Measurements from ENCODE around the gene RALA.

The RALA gene

DNA sequence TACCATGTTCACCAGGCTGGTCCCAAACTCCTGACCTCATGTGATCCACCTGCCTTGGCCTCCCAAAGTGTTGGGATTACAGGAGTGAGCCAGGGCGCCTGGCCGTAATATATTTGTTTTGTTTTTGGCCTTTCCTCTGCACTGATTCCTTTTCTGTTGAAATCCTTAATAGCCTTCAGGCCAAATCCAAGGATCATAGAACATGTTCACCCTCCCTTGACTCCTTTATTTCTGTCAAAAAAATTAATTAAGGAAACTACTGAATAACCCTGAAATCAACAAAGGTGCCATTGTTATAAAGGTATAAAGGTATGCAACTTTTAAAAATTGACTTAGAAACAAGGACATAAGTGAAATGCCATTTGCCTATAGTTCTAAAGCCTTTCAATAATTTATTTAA is 15.5 kb upstream of the RALA start:
- Mint-ChIP-seq H3K27ac (no peak overlapping the region), H3K36me3 (ENCODE audit: low read depth) (peaks cover 4% of the 10 kb centered on the region), H3K27me3 (ENCODE audit: low read depth, poor library complexity) (peaks cover 43% of the 10 kb centered on the region), H3K9me3 (peaks cover 5% of the 10 kb centered on the region), H3K4me1 (peaks cover 12% of the 10 kb centered on the region), H3K4me3 (no peak overlapping the region)
- DNase-seq = no peak
- TF ChIP-seq, protein P1, sequence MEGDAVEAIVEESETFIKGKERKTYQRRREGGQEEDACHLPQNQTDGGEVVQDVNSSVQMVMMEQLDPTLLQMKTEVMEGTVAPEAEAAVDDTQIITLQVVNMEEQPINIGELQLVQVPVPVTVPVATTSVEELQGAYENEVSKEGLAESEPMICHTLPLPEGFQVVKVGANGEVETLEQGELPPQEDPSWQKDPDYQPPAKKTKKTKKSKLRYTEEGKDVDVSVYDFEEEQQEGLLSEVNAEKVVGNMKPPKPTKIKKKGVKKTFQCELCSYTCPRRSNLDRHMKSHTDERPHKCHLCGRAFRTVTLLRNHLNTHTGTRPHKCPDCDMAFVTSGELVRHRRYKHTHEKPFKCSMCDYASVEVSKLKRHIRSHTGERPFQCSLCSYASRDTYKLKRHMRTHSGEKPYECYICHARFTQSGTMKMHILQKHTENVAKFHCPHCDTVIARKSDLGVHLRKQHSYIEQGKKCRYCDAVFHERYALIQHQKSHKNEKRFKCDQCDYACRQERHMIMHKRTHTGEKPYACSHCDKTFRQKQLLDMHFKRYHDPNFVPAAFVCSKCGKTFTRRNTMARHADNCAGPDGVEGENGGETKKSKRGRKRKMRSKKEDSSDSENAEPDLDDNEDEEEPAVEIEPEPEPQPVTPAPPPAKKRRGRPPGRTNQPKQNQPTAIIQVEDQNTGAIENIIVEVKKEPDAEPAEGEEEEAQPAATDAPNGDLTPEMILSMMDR (IDR thresholded peaks at IDR 0.05) = no peak

DNA sequence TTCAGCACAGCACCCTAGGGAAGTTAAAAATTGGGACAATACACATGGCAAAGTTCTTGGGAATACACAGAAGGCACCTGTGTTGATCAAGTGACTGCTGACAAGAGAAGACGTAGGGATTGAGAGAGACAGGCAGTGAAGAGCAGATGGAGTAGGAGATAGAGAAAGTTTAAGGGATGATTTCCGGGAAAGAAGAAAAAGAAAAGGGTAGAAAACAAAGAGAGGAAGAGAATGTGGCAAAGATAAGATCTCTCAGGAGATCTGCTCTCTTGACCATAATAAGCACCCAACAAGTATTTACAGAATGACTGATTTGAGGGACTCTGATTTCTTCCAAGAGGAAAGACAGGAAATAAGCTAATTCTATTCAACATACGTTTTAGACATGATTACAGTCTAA is 15.1 kb upstream of the RALA start:
- no peak for DNase-seq
- H3K36me3 Mint-ChIP-seq (ENCODE audit: low read depth) = peaks cover 4% of the 10 kb centered on the region
- TF ChIP-seq, protein P1 (IDR thresholded peaks at IDR 0.05) = no peak
- no peak overlapping the region for H3K27ac Mint-ChIP-seq
- no peak overlapping the region for H3K4me3 Mint-ChIP-seq
- peaks cover 12% of the 10 kb centered on the region for H3K4me1 Mint-ChIP-seq
- peaks cover 5% of the 10 kb centered on the region for H3K9me3 Mint-ChIP-seq
- H3K27me3 Mint-ChIP-seq (ENCODE audit: low read depth, poor library complexity) = peaks cover 43% of the 10 kb centered on the region

DNA sequence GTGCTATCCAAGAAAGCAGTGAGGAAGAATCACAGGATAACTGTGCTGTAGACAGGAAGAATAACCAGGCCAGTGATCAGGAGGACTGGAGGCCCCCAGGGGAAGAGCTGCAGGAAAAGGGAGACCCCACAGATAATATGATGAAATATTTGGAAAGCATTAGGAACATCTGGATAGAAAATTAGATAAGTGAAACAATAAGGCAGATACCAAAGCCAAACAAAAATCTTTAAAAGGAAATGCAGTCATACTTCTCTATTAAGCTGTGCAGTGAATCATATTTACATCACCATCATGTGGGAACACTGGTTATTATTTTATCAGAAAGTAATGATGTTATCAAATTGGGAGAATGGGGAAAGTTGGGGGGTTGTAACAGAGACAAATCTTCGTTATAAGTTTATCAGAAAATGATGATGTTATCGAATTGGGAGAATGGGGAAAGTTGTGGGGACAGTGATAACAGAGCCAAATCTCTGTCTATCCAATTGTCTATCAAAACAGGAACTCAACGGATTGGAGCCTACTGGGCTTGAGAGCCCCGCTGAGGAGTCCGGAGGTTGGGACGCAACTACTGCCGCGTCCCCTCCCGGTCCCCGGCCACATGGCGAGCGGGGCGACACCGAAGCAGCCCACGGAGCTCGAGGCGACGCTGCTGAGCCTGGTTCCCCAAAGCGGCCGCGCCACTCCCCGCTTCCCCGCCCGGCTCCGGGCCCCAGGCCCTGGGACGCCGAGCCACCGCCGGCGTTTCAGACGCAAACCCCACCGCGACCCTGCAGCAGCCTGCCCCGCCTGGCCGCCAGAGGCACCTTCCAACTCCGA is 14.0 kb upstream of the RALA start:
- Mint-ChIP-seq H3K36me3 (ENCODE audit: low read depth) (peaks cover 4% of the 10 kb centered on the region), H3K4me3 (peak overlapping the region; percentile 70), H3K9me3 (peaks cover 5% of the 10 kb centered on the region), H3K27ac (no peak overlapping the region), H3K4me1 (peaks cover 16% of the 10 kb centered on the region), H3K27me3 (ENCODE audit: low read depth, poor library complexity) (peaks cover 46% of the 10 kb centered on the region)
- DNase-seq = peak; percentile 60
- TF ChIP-seq, protein P1 (IDR thresholded peaks at IDR 0.05) = peak; percentile 24

GRCh38 chr7:39609935-39610263 is 13.5 kb upstream of the RALA start:
- Mint-ChIP-seq H3K4me1 (peaks cover 16% of the 10 kb centered on the region), H3K4me3 (peak overlapping the region; percentile 67), H3K36me3 (ENCODE audit: low read depth) (peaks cover 4% of the 10 kb centered on the region), H3K27me3 (ENCODE audit: low read depth, poor library complexity) (peaks cover 47% of the 10 kb centered on the region), H3K27ac (peak overlapping the region; percentile 2), H3K9me3 (peaks cover 5% of the 10 kb centered on the region)
- TF ChIP-seq, protein P1 (IDR thresholded peaks at IDR 0.05) = no peak
- no peak for DNase-seq

GRCh38 chr7:39613577-39613976 is 9.8 kb upstream of the RALA start:
- no peak overlapping the region for H3K27ac Mint-ChIP-seq
- H3K9me3 Mint-ChIP-seq = no peaks in the 10 kb centered on the region
- no peak for DNase-seq
- H3K4me1 Mint-ChIP-seq = peaks cover 16% of the 10 kb centered on the region
- TF ChIP-seq, protein P1 (IDR thresholded peaks at IDR 0.05) = no peak
- peaks cover 39% of the 10 kb centered on the region for H3K27me3 Mint-ChIP-seq (ENCODE audit: low read depth, poor library complexity)
- peaks cover 4% of the 10 kb centered on the region for H3K36me3 Mint-ChIP-seq (ENCODE audit: low read depth)
- no peak overlapping the region for H3K4me3 Mint-ChIP-seq

GRCh38 chr7:39614299-39614698 is 9.1 kb upstream of the RALA start:
- Mint-ChIP-seq H3K27ac (no peak overlapping the region), H3K4me1 (peaks cover 10% of the 10 kb centered on the region), H3K36me3 (ENCODE audit: low read depth) (peaks cover 4% of the 10 kb centered on the region), H3K4me3 (no peak overlapping the region), H3K27me3 (ENCODE audit: low read depth, poor library complexity) (peaks cover 35% of the 10 kb centered on the region), H3K9me3 (no peaks in the 10 kb centered on the region)
- TF ChIP-seq, protein P1 (IDR thresholded peaks at IDR 0.05) = no peak
- DNase-seq = no peak
